Measurements from ENCODE around the gene SLC15A3.

- TF ChIP-seq, protein P1, sequence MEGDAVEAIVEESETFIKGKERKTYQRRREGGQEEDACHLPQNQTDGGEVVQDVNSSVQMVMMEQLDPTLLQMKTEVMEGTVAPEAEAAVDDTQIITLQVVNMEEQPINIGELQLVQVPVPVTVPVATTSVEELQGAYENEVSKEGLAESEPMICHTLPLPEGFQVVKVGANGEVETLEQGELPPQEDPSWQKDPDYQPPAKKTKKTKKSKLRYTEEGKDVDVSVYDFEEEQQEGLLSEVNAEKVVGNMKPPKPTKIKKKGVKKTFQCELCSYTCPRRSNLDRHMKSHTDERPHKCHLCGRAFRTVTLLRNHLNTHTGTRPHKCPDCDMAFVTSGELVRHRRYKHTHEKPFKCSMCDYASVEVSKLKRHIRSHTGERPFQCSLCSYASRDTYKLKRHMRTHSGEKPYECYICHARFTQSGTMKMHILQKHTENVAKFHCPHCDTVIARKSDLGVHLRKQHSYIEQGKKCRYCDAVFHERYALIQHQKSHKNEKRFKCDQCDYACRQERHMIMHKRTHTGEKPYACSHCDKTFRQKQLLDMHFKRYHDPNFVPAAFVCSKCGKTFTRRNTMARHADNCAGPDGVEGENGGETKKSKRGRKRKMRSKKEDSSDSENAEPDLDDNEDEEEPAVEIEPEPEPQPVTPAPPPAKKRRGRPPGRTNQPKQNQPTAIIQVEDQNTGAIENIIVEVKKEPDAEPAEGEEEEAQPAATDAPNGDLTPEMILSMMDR (IDR thresholded peaks at IDR 0.05; ENCODE audit: low read depth, low read length, missing input control): no peak
- TF ChIP-seq ATF3 (IDR thresholded peaks at IDR 0.05): no peak
Observed at GRCh38 chr11:60989093-60989650, 37.2 kb upstream of the SLC15A3 start.
